Muscle of leg (tissue), 11 donors: ENCODE measurements around the gene OSGIN1. TPM values are rescaled to one million over a fixed set of nuclear protein-coding genes. Genes with fewer than 3 reads are reported as not detected.
"Not testable (repeated sequence)": the region's sequence is repeated elsewhere in the genome, so short reads cannot be mapped to it uniquely, and the experiment has no call there.

Source experiments
- DNase-seq: peaks from one replicate; pipeline ENCODE4 v3.0.0; 2013
- H3K27ac ChIP-seq: one replicate; pipeline ENCODE4 v1.5.1; 2013; ENCODE audit warnings: mild to moderate bottlenecking, low read length, control low read depth
- H3K27me3 ChIP-seq: one replicate; pipeline ENCODE4 v1.6.1; 2013; ENCODE audit warnings: low read length; ENCODE audit not compliant: control insufficient read depth, insufficient read depth
- H3K36me3 ChIP-seq: one replicate; pipeline ENCODE4 v1.6.1; 2013; ENCODE audit warnings: low read length; ENCODE audit not compliant: control insufficient read depth, insufficient read depth
- H3K4me1 ChIP-seq: one replicate; pipeline ENCODE4 v1.6.1; 2013; ENCODE audit warnings: low read length; ENCODE audit not compliant: control insufficient read depth, insufficient read depth
- H3K4me3 ChIP-seq: one replicate; pipeline ENCODE4 v1.5.1; 2013; ENCODE audit warnings: low read length, control low read depth
- H3K9me3 ChIP-seq: replicated peaks from 2 replicates; pipeline ENCODE4 v1.6.1; 2013; ENCODE audit warnings: low read depth, low read length; ENCODE audit not compliant: control insufficient read depth
- WGBS: methylation state at CpG from one replicate; pipeline ENCODE4 v1.1.5; 2013; ENCODE audit warnings: missing lambda C conversion rate; ENCODE audit not compliant: insufficient coverage; 5-methylcytosine and 5-hydroxymethylcytosine counted together
- polyA plus RNA-seq, 8 donors: library from polyadenylated mRNA; unstranded; fragments of 120-200 nt; gene quantifications; one replicate each; pipeline versions ENCODE4 v1.2.1 to v1.2.3, GENCODE V29; 2013; ENCODE audit warnings: inconsistent platforms in 1 of 8, low replicate concordance in 1 of 8; ENCODE audit not compliant: insufficient read length in 8 of 8, insufficient read depth in 1 of 8
- total RNA-seq: library from RNA; stranded (reverse); fragments of 120-200 nt; gene quantifications from one replicate; pipeline ENCODE4 v1.2.4, GENCODE V29; 2013

Gene OSGIN1
- total and polyA plus RNA-seq, 9 donors, result 0.18 to 0.88 (median 0.45) TPM

GRCh38 chr16:83950862-83951399 lies 2.1 kb upstream of the OSGIN1 start:
- H3K4me1 ChIP-seq, result peaks cover 24% of the 10 kb centered on the region
- not testable (repeated sequence) for H3K27me3 ChIP-seq, DNase-seq, H3K4me3 ChIP-seq, H3K36me3 ChIP-seq, H3K9me3 ChIP-seq, H3K27ac ChIP-seq
- WGBS, result 100% methylated on average over 2 of the region's 10 CpGs

- H3K9me3 ChIP-seq, result no peaks in the 10 kb centered on the region
- WGBS, result no CpG with 5 or more reads among the region's 8 CpGs
- H3K4me3 ChIP-seq, result no peak overlapping the region
- no peak for DNase-seq
- H3K27me3 ChIP-seq, result peaks cover 4% of the 10 kb centered on the region
- H3K27ac ChIP-seq, result no peak overlapping the region
- peaks cover 24% of the 10 kb centered on the region for H3K4me1 ChIP-seq
- H3K36me3 ChIP-seq, result no peaks in the 10 kb centered on the region
Measured at GRCh38 chr16:83951544-83951943, 1.5 kb upstream of the OSGIN1 start.

DNA sequence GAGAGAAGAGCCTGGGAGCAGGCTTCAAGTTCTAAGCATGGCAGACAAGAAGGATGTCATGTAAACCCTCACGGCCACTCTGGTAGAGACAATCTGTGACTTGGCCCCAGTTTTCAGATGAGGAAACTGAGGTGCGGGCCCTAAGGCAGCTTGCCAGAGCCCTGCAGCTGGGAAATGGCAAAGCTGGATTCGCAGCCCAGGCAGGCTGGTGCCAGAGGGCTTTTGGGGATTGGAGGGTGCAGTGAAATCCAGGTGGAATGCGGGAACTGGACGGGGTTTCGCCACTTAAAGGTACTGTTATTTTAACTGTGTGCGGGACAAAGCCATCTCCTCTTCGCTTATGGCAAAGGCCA lies 477 bp upstream of the OSGIN1 start:
- Histone ChIP-seq H3K36me3 (no peaks in the 10 kb centered on the region), H3K27me3 (peaks cover 4% of the 10 kb centered on the region), H3K27ac (no peak overlapping the region), H3K4me3 (no peak overlapping the region), H3K9me3 (no peaks in the 10 kb centered on the region), H3K4me1 (peaks cover 24% of the 10 kb centered on the region)
- 29% methylated on average over 8 of the region's 8 CpGs for WGBS
- DNase-seq, result no peak

GRCh38 chr16:83953796-83954576 lies 946 bp downstream of the OSGIN1 start:
- Histone ChIP-seq H3K9me3 (no peaks in the 10 kb centered on the region), H3K4me1 (peaks cover 26% of the 10 kb centered on the region), H3K27me3 (peaks cover 4% of the 10 kb centered on the region), H3K36me3 (no peaks in the 10 kb centered on the region), H3K27ac (peak overlapping the region; percentile 10), H3K4me3 (peak overlapping the region; percentile 40)
- 22% methylated on average over 4 of the region's 19 CpGs for WGBS
- DNase-seq, result peak; percentile 48

GRCh38 chr16:83954577-83955016 lies 1.6 kb downstream of the OSGIN1 start:
- Histone ChIP-seq H3K36me3 (no peaks in the 10 kb centered on the region), H3K4me3 (no peak overlapping the region), H3K9me3 (no peaks in the 10 kb centered on the region), H3K4me1 (peaks cover 26% of the 10 kb centered on the region), H3K27ac (no peak overlapping the region), H3K27me3 (peaks cover 4% of the 10 kb centered on the region)
- DNase-seq, result peak; percentile 38
- WGBS, result 35% methylated on average over 6 of the region's 9 CpGs

- DNase-seq, result peak; percentile 72
- no peaks in the 10 kb centered on the region for H3K36me3 ChIP-seq
- WGBS, result 58% methylated on average over 8 of the region's 23 CpGs
- peaks cover 4% of the 10 kb centered on the region for H3K27me3 ChIP-seq
- H3K27ac ChIP-seq, result no peak overlapping the region
- peaks cover 26% of the 10 kb centered on the region for H3K4me1 ChIP-seq
- H3K4me3 ChIP-seq, result no peak overlapping the region
- H3K9me3 ChIP-seq, result no peaks in the 10 kb centered on the region
Measured at GRCh38 chr16:83955218-83956130, 2.4 kb downstream of the OSGIN1 start.

DNA sequence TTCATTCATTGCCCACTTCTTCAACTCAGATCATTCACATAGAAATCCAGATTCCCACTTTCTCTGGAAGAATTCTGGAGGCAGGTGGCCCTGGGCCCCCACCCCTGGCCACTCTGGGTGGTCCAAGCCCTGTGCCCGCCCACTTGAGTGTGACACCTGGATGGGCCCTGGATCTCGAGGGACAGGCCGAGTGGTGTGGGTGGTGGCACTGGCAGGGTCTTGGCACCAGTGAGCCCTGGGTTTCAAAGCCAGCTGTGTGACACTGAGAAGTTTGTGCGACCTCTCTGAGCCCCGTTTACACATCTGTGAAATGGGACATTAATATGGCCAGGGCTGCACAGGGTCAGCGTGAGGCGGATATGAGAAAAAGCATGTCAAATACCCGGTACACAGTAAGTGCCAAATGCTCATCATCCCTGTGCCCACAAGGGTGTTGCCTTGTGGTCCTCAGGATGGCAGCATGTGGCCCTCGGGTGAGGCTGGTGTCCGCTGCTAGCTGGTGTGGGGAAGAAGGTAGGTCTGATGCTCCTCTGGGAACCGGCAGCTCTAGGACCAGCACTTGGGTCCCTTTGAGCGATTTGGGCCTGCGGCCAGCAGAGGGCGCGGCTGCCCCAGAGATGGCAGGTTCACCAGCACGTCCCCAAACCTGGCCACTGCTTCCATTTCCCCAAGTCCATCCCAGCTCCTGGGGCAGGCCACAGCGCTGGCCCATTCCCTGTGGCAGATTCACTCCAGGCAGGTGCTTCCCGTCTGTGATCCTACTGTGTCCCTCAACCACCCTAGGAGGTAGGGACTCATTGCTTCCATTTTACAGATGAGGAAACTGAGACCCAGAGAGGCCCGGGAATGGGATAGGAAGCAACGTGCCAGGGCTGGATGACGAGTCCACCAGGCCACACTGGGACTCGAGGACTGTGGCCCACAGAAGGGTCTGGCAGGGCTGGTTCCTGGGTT lies 3.6 kb downstream of the OSGIN1 start:
- H3K4me1 ChIP-seq, result peaks cover 26% of the 10 kb centered on the region
- no peaks in the 10 kb centered on the region for H3K9me3 ChIP-seq
- DNase-seq, result peak; percentile 75
- no peaks in the 10 kb centered on the region for H3K36me3 ChIP-seq
- no peak overlapping the region for H3K4me3 ChIP-seq
- no peak overlapping the region for H3K27ac ChIP-seq
- WGBS, result 46% methylated on average over 22 of the region's 22 CpGs
- H3K27me3 ChIP-seq, result peaks cover 4% of the 10 kb centered on the region

DNA sequence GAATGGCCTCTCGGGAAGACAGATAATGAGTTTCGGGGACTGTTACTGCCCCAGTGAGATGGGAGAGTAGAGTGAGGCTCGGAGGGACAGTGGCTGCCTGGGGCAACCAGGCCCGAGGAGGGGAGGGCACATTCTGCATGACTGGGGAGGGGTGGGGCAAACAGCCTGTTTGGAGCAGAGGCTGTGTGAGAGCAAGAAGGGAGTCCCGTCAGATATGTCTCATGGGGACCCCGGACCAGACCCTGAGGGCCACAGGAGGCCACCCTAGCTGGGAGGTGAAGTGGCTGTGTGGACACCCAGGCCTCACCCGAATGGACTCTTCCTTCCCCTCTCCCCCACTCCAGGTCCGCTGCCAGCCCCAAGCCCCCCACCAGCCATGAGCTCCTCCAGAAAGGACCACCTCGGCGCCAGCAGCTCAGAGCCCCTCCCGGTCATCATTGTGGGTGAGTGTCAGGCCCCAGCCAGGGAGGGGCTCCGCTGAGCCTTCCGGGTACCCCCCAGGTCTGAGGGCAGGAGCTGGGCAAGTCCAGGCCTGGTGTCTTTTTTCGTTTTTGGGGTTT lies 4.3 kb downstream of the OSGIN1 start:
- Histone ChIP-seq H3K36me3 (no peaks in the 10 kb centered on the region), H3K4me1 (peaks cover 26% of the 10 kb centered on the region), H3K27me3 (peaks cover 4% of the 10 kb centered on the region), H3K27ac (no peak overlapping the region), H3K9me3 (no peaks in the 10 kb centered on the region), H3K4me3 (no peak overlapping the region)
- 82% methylated on average over 8 of the region's 14 CpGs for WGBS
- no peak for DNase-seq

- no peak for DNase-seq
- Histone ChIP-seq H3K9me3 (no peaks in the 10 kb centered on the region), H3K27me3 (no peaks in the 10 kb centered on the region), H3K4me3 (no peak overlapping the region), H3K27ac (no peak overlapping the region), H3K36me3 (no peaks in the 10 kb centered on the region), H3K4me1 (peaks cover 17% of the 10 kb centered on the region)
- WGBS, result 79% methylated on average over 21 of the region's 21 CpGs
Measured at GRCh38 chr16:83958137-83958845, 5.3 kb downstream of the OSGIN1 start.
